ENCODE measurements around the gene HIGD2B. TPM values are rescaled to one million over a fixed set of nuclear protein-coding genes. Genes with fewer than 3 reads are reported as not detected.
"Not testable (repeated sequence)": the region's sequence is repeated elsewhere in the genome, so short reads cannot be mapped to it uniquely, and the experiment has no call there.

The HIGD2B gene
- total RNA-seq, 1 donor from 2014 or later = not detected

- DNase-seq (ENCODE audit: low read depth in 2 of 2) = no peak
Observed at GRCh38 chr15:72676838-72677237, 9.1 kb downstream of the HIGD2B start.

GRCh38 chr15:72671525-72671924 lies 14.5 kb downstream of the HIGD2B start:
- DNase-seq (ENCODE audit: low read depth in 2 of 2) = no peak

GRCh38 chr15:72670656-72671352 lies 15.2 kb downstream of the HIGD2B start:
- DNase-seq (ENCODE audit: low read depth in 2 of 2) = peak; percentile 53 to 68

GRCh38 chr15:72669803-72670202 lies 16.2 kb downstream of the HIGD2B start:
- DNase-seq (ENCODE audit: low read depth in 2 of 2) = not testable (repeated sequence)

- not testable (repeated sequence) for DNase-seq (ENCODE audit: low read depth in 2 of 2)
Observed at GRCh38 chr15:72665706-72666105, 20.3 kb downstream of the HIGD2B start.

GRCh38 chr15:72663931-72664330 lies 22.1 kb downstream of the HIGD2B start:
- DNase-seq (ENCODE audit: low read depth in 2 of 2) = not testable (repeated sequence)

- not testable (repeated sequence) for DNase-seq (ENCODE audit: low read depth in 2 of 2)
Observed at GRCh38 chr15:72661081-72661480, 24.9 kb downstream of the HIGD2B start.

- not testable (repeated sequence) for DNase-seq (ENCODE audit: low read depth in 2 of 2)
Observed at GRCh38 chr15:72656014-72656413, 30.0 kb downstream of the HIGD2B start.

GRCh38 chr15:72654397-72654796 lies 31.6 kb downstream of the HIGD2B start, which contains the start of gene GOLGA6B:
TSS of gene GOLGA6B (plus strand) at chr15:72654697. CDS start at chr15:72654738, 41 bp downstream.
- not testable (repeated sequence) for DNase-seq (ENCODE audit: low read depth in 2 of 2)

- not testable (repeated sequence) for DNase-seq (ENCODE audit: low read depth in 2 of 2)
Observed at GRCh38 chr15:72648631-72649253, 37.2 kb downstream of the HIGD2B start.

GRCh38 chr15:72642271-72642670 lies 43.7 kb downstream of the HIGD2B start:
- DNase-seq (ENCODE audit: low read depth in 2 of 2) = not testable (repeated sequence)

GRCh38 chr15:72639759-72640483 lies 46.1 kb downstream of the HIGD2B start:
- DNase-seq (ENCODE audit: low read depth in 2 of 2) = not testable (repeated sequence)

GRCh38 chr15:72636519-72637282 lies 49.3 kb downstream of the HIGD2B start:
- peak; percentile 35 to 73 for DNase-seq (ENCODE audit: low read depth in 2 of 2)

GRCh38 chr15:72629068-72629570 lies 56.9 kb downstream of the HIGD2B start:
- not testable (repeated sequence) for DNase-seq (ENCODE audit: low read depth in 2 of 2)

- not testable (repeated sequence) for DNase-seq (ENCODE audit: low read depth in 2 of 2)
Observed at GRCh38 chr15:72628249-72629067, 57.5 kb downstream of the HIGD2B start.

- DNase-seq (ENCODE audit: low read depth in 2 of 2) = not testable (repeated sequence)
Observed at GRCh38 chr15:72626153-72626552, 59.8 kb downstream of the HIGD2B start.

Data from dermis microvascular lymphatic vessel endothelial cell (primary cell).